H1 (cell line): ENCODE results near the gene OR10H5.

Experiments
- CREB1 ChIP-seq: IDR thresholded peaks from 2 replicates; pipeline ENCODE4 v1.6.1; 2012; ENCODE audit warnings: inconsistent platforms
- CTCF ChIP-seq, 3 experiments: IDR thresholded peaks; 1 replicate in 2 of 3; 2 replicates in 1 of 3; pipeline versions ENCODE4 v1.5.1 to v1.6.1; 2011; ENCODE audit warnings: low read length in 3 of 3, mild to moderate bottlenecking in 3 of 3, inconsistent platforms in 2 of 3, low read depth in 1 of 3, moderate library complexity in 1 of 3; ENCODE audit not compliant: insufficient read depth in 1 of 3; ENCODE audit errors: control extremely low read depth in 1 of 3
- EZH2 ChIP-seq: fragments of 200-600 bp; sonication (generic); IDR thresholded peaks from 2 replicates; pipeline ENCODE4 v1.7.1; 2012; ENCODE audit warnings: low read depth, mild to moderate bottlenecking, moderate library complexity, low read length, inconsistent platforms; ENCODE audit not compliant: severe bottlenecking
- POLR2A ChIP-seq, 2 experiments: IDR thresholded peaks; 1 replicate in 1 of 2; 2 replicates in 1 of 2; pipeline ENCODE4 v1.6.1; 2011; ENCODE audit warnings: low read depth in 2 of 2, low read length in 2 of 2, mild to moderate bottlenecking in 2 of 2; ENCODE audit errors: control extremely low read depth in 1 of 2
- RNF2 ChIP-seq: fragments of 200-900, 300-1000 bp; sonication (generic); IDR thresholded peaks from 2 replicates; pipeline ENCODE4 v1.7.1; 2016; ENCODE audit warnings: borderline replicate concordance, low read depth, mild to moderate bottlenecking, antibody characterized with exemption, low read length; ENCODE audit not compliant: poor library complexity, severe bottlenecking; ENCODE audit errors: missing control alignments
- SRF ChIP-seq: IDR thresholded peaks from 2 replicates; pipeline ENCODE4 v1.6.1; 2011; ENCODE audit warnings: mild to moderate bottlenecking, low read depth, low read length, moderate library complexity
- YY1 ChIP-seq: IDR thresholded peaks from 2 replicates; pipeline ENCODE4 v1.6.1; 2011; ENCODE audit warnings: low read depth, mild to moderate bottlenecking, low read length
- ZNF274 ChIP-seq: IDR thresholded peaks from 2 replicates; pipeline ENCODE4 v1.7.0; 2012; ENCODE audit warnings: low read length, borderline replicate concordance; ENCODE audit errors: extremely low read depth
- TF ChIP-seq, protein P1 (sequence below): IDR thresholded peaks from 2 replicates; pipeline ENCODE4 v1.6.1; 2012; ENCODE audit warnings: inconsistent platforms

DNA sequence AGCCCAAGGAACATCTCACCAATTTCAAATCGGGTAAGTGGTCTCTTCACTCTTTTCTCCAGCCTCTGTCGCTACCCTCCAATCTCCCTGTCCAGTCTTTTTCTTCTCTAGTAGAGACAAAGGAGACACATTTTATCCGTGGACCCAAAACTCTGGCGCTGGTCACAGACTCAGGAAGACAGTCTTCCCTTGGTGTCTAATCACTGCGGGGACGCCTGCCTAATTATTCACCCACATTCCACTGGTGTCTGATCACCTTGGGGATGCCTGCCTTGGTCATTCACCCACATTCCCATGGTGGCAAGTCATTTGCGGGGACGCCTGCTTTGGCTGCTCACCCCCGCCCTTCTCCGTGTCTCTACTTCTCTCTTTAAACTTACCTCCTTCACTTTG is 41.8 kb downstream of the OR10H5 start:
- TF ChIP-seq POLR2A (IDR thresholded peaks at IDR 0.05; ENCODE audit: control extremely low read depth in 1 of 2, low read depth in 2 of 2, low read length in 2 of 2) (no peak), EZH2 (no peak), CTCF (IDR thresholded peaks at IDR 0.05; ENCODE audit: control extremely low read depth in 1 of 3, insufficient read depth in 1 of 3, low read depth in 1 of 3, low read length in 3 of 3) (no peak), RNF2 (no peak), ZNF274 (no peak), YY1 (no peak), SRF (no peak), CREB1 (no peak)
- TF ChIP-seq, protein P1, sequence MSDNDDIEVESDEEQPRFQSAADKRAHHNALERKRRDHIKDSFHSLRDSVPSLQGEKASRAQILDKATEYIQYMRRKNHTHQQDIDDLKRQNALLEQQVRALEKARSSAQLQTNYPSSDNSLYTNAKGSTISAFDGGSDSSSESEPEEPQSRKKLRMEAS, result no peak
